H1 (cell line): ENCODE results near the gene CEL. TPM values are rescaled to one million over a fixed set of nuclear protein-coding genes. Genes with fewer than 3 reads are reported as not detected.

Source experiments
- CTCF ChIA-PET: fragments of 300-600 bp; sonication (Branson Sonifier 250); formaldehyde crosslinking; loops from one replicate; lab custom pipeline; 2021; ENCODE audit not compliant: partially characterized antibody; lab: Charles Lee
- POLR2A ChIA-PET: fragments of 300-600 bp; sonication (Branson Sonifier 250); formaldehyde crosslinking; loops from one replicate; lab custom pipeline; 2021; ENCODE audit warnings: inconsistent platforms; ENCODE audit not compliant: partially characterized antibody; lab: Charles Lee
- DNase-seq, 2 experiments: peaks; one replicate each; pipeline versions ENCODE4 v3.0.0 to v3.0.0-alpha.2; 2010 to 2022; ENCODE audit warnings: low spot score in 2 of 2, low read depth in 1 of 2, mixed read lengths in 1 of 2
- FAIRE-seq: peaks from 2 replicates; lab custom pipeline; 2011; peaks lifted over from hg19 to GRCh38; lab: Jason Lieb, UNC
- H2AFZ ChIP-seq: 2 replicates; pipeline ENCODE4 v1.8.1; 2012; ENCODE audit warnings: low read length, inconsistent platforms
- H2AK5ac ChIP-seq: 2 replicates; pipeline ENCODE4 v1.6.1; 2013; ENCODE audit warnings: low read depth, low read length
- H2BK120ac ChIP-seq: replicated peaks from 2 replicates; pipeline ENCODE3; 2013; ENCODE audit warnings: low read depth, low read length, inconsistent platforms
- H2BK12ac ChIP-seq: 2 replicates; pipeline ENCODE4 v1.6.1; 2013; ENCODE audit warnings: low read depth, low read length
- H2BK15ac ChIP-seq: 2 replicates; pipeline ENCODE4 v1.6.1; 2013; ENCODE audit warnings: low read length
- H2BK20ac ChIP-seq: 2 replicates; pipeline ENCODE4 v1.6.1; 2013; ENCODE audit warnings: low read length
- H2BK5ac ChIP-seq: 2 replicates; pipeline ENCODE4 v1.6.1; 2013; ENCODE audit warnings: low read depth, low read length
- H3K14ac ChIP-seq: 2 replicates; pipeline ENCODE4 v1.6.1; 2013; ENCODE audit warnings: inconsistent platforms; ENCODE audit not compliant: insufficient read length
- H3K18ac ChIP-seq: 2 replicates; pipeline ENCODE4 v1.6.1; 2013; ENCODE audit warnings: low read length; ENCODE audit errors: extremely low read depth
- H3K23ac ChIP-seq: 2 replicates; pipeline ENCODE4 v1.6.1; 2013; ENCODE audit warnings: inconsistent platforms; ENCODE audit not compliant: insufficient read length
- H3K23me2 ChIP-seq: 2 replicates; pipeline ENCODE4 v1.6.1; 2013; ENCODE audit warnings: low read depth, low read length
- H3K27ac ChIP-seq: 2 replicates; pipeline ENCODE4 v1.6.1; 2011; ENCODE audit warnings: low read depth, low read length, inconsistent platforms
- H3K27me3 ChIP-seq, 4 experiments: replicated peaks in 1 of 4; 1 replicate in 1 of 4; 2 replicates in 3 of 4; pipeline versions ENCODE4 v1.6.1 to v1.8.1; 2011 to 2013; ENCODE audit warnings: low read length in 3 of 4, mild to moderate bottlenecking in 3 of 4, inconsistent platforms in 2 of 4, mixed read lengths in 2 of 4, moderate library complexity in 1 of 4; ENCODE audit not compliant: control insufficient read depth in 3 of 4, insufficient read depth in 3 of 4; ENCODE audit errors: extremely low read depth in 1 of 4
- H3K36me3 ChIP-seq, 4 experiments: 2 replicates each; pipeline versions ENCODE4 v1.6.1 to v1.8.1; 2011 to 2013; ENCODE audit warnings: mild to moderate bottlenecking in 4 of 4, low read length in 3 of 4, moderate library complexity in 2 of 4, control low read depth in 1 of 4, inconsistent platforms in 1 of 4; ENCODE audit not compliant: insufficient read depth in 4 of 4, control insufficient read depth in 2 of 4
- H3K4ac ChIP-seq: replicated peaks from 2 replicates; pipeline ENCODE3; 2013; ENCODE audit warnings: low read length, low read depth, mixed read lengths, inconsistent platforms; ENCODE audit not compliant: insufficient read length
- H3K4me1 ChIP-seq, 4 experiments: replicated peaks in 1 of 4; 1 replicate in 1 of 4; 2 replicates in 3 of 4; pipeline versions ENCODE4 v1.6.1 to v1.8.1; 2011 to 2013; ENCODE audit warnings: low read length in 3 of 4, inconsistent platforms in 2 of 4, mixed read lengths in 1 of 4; ENCODE audit not compliant: insufficient read depth in 4 of 4, control insufficient read depth in 3 of 4
- H3K4me2 ChIP-seq, 2 experiments: 2 replicates each; pipeline versions ENCODE4 v1.6.1 to v1.8.1; 2011 to 2013; ENCODE audit warnings: low read depth in 2 of 2, low read length in 2 of 2, control low read depth in 1 of 2, inconsistent platforms in 1 of 2, mild to moderate bottlenecking in 1 of 2; ENCODE audit not compliant: insufficient read depth in 1 of 2
- H3K4me3 ChIP-seq, 4 experiments: fragments of 200-600, 300-600 bp in 1 of 4; sonication (generic), shearing (Covaris generic), sonication (Bioruptor Twin) in 1 of 4; 2 replicates each; pipeline versions ENCODE4 v1.5.1 to v1.8.1; 2011 to 2016; ENCODE audit warnings: low read length in 4 of 4, low read depth in 3 of 4, control low read depth in 2 of 4, inconsistent platforms in 2 of 4, mild to moderate bottlenecking in 2 of 4, mixed read lengths in 1 of 4, moderate library complexity in 1 of 4; ENCODE audit not compliant: insufficient read depth in 2 of 4; ENCODE audit errors: extremely low read depth in 1 of 4
- H3K56ac ChIP-seq: replicated peaks from 2 replicates; pipeline ENCODE3; 2013; ENCODE audit warnings: low read depth, mild to moderate bottlenecking, mixed read lengths, low read length, inconsistent platforms; ENCODE audit not compliant: insufficient read length
- H3K79me1 ChIP-seq: 2 replicates; pipeline ENCODE4 v1.6.1; 2013; ENCODE audit warnings: low read depth, low read length, control low read depth
- H3K79me2 ChIP-seq, 2 experiments: 2 replicates each; pipeline versions ENCODE4 v1.6.1 to v1.8.1; 2012 to 2013; ENCODE audit warnings: low read length in 2 of 2, mild to moderate bottlenecking in 2 of 2, inconsistent platforms in 1 of 2; ENCODE audit not compliant: insufficient read depth in 2 of 2, control insufficient read depth in 1 of 2
- H3K9ac ChIP-seq, 4 experiments: replicated peaks in 1 of 4; 1 replicate in 1 of 4; 2 replicates in 3 of 4; pipeline versions ENCODE4 v1.6.1 to v1.8.1; 2011 to 2013; ENCODE audit warnings: low read depth in 3 of 4, low read length in 3 of 4, control low read depth in 2 of 4, mild to moderate bottlenecking in 2 of 4, moderate library complexity in 2 of 4, inconsistent platforms in 1 of 4; ENCODE audit errors: extremely low read depth in 1 of 4
- H3K9me3 ChIP-seq, 2 experiments: 2 replicates each; pipeline versions ENCODE4 v1.6.1 to v1.8.1; 2012 to 2013; ENCODE audit warnings: mild to moderate bottlenecking in 2 of 2, moderate library complexity in 2 of 2, control low read depth in 1 of 2, inconsistent platforms in 1 of 2, low read depth in 1 of 2, low read length in 1 of 2, mixed read lengths in 1 of 2; ENCODE audit not compliant: insufficient read depth in 2 of 2
- H4K20me1 ChIP-seq, 2 experiments: replicated peaks in 1 of 2; 2 replicates each; pipeline versions ENCODE3 to v1.8.1; 2011 to 2013; ENCODE audit warnings: inconsistent platforms in 2 of 2, low read length in 2 of 2, mild to moderate bottlenecking in 1 of 2; ENCODE audit not compliant: insufficient read depth in 2 of 2, control insufficient read depth in 1 of 2
- H4K5ac ChIP-seq: 2 replicates; pipeline ENCODE4 v1.6.1; 2013; ENCODE audit warnings: low read length, low read depth, mixed read lengths, inconsistent platforms; ENCODE audit not compliant: insufficient read length
- H4K8ac ChIP-seq: 2 replicates; pipeline ENCODE4 v1.8.0; 2013; ENCODE audit warnings: mild to moderate bottlenecking, moderate library complexity, low read length, inconsistent platforms; ENCODE audit not compliant: insufficient read depth; ENCODE audit errors: extremely low read depth
- H4K91ac ChIP-seq: replicated peaks from 2 replicates; pipeline ENCODE3; 2013; ENCODE audit warnings: low read length, mixed read lengths, inconsistent platforms; ENCODE audit not compliant: insufficient read length
- CBX8 ChIP-seq: fragments of 300-800, 300-1000 bp; sonication (generic); IDR thresholded peaks from 2 replicates; pipeline ENCODE4 v1.7.1; 2016; ENCODE audit warnings: low read depth, low read length, borderline replicate concordance
- CHD2 ChIP-seq: IDR thresholded peaks from 2 replicates; pipeline ENCODE4 v1.6.1; 2012; ENCODE audit warnings: low read length, improper control_type of control experiment
- FOSL1 ChIP-seq: IDR thresholded peaks from 2 replicates; pipeline ENCODE4 v1.6.1; 2011; ENCODE audit warnings: mild to moderate bottlenecking, low read depth, low read length, moderate library complexity; ENCODE audit not compliant: insufficient read depth
- GABPA ChIP-seq: IDR thresholded peaks from 2 replicates; pipeline ENCODE4 v1.6.1; 2011; ENCODE audit warnings: mild to moderate bottlenecking, low read length, moderate library complexity, borderline replicate concordance; ENCODE audit not compliant: insufficient read depth
- KDM4A ChIP-seq: IDR thresholded peaks from one replicate; pipeline ENCODE4 v1.7.1; 2012; ENCODE audit warnings: low read depth, mild to moderate bottlenecking, moderate library complexity, low read length, inconsistent platforms; ENCODE audit not compliant: severe bottlenecking
- RBBP5 ChIP-seq: IDR thresholded peaks from 2 replicates; pipeline ENCODE4 v1.7.1; 2012; ENCODE audit warnings: low read depth, mild to moderate bottlenecking, inconsistent platforms, low read length, moderate library complexity, borderline replicate concordance
- RXRA ChIP-seq: IDR thresholded peaks from 2 replicates; pipeline ENCODE4 v1.6.1; 2011; ENCODE audit warnings: low read depth, mild to moderate bottlenecking, low read length, moderate library complexity; ENCODE audit not compliant: insufficient read depth
- SP2 ChIP-seq: IDR thresholded peaks from 2 replicates; pipeline ENCODE4 v1.6.1; 2012; ENCODE audit warnings: mild to moderate bottlenecking, low read length, inconsistent platforms
- SUZ12 ChIP-seq: fragments of 200-600 bp; sonication (generic); IDR thresholded peaks from 2 replicates; pipeline ENCODE4 v1.6.1; 2012; ENCODE audit warnings: mild to moderate bottlenecking, inconsistent platforms, low read length, moderate library complexity, mixed read lengths
- TBP ChIP-seq: IDR thresholded peaks from 2 replicates; pipeline ENCODE4 v1.6.1; 2011; ENCODE audit warnings: low read depth, low read length, improper control_type of control experiment
- YY1 ChIP-seq: IDR thresholded peaks from 2 replicates; pipeline ENCODE4 v1.6.1; 2011; ENCODE audit warnings: low read depth, mild to moderate bottlenecking, low read length
- ZNF274 ChIP-seq: IDR thresholded peaks from 2 replicates; pipeline ENCODE4 v1.7.0; 2012; ENCODE audit warnings: low read length, borderline replicate concordance; ENCODE audit errors: extremely low read depth
- WGBS, 2 experiments: shearing (Covaris generic) in 1 of 2; methylation state at CpG; one replicate each; pipeline versions ENCODE4 v1.1.6 to v1.1.7; 2013 to 2015; ENCODE audit warnings: low lambda C conversion rate in 2 of 2, mixed read lengths in 2 of 2, inconsistent platforms in 1 of 2, low coverage in 1 of 2, missing lambda C conversion rate in 1 of 2; ENCODE audit not compliant: insufficient replicate concordance in 2 of 2, insufficient coverage in 1 of 2, insufficient read length in 1 of 2; ENCODE audit errors: extremely low coverage in 1 of 2, missing lambda C conversion rate in 1 of 2; 5-methylcytosine and 5-hydroxymethylcytosine counted together
- polyA plus RNA-seq, 7 experiments: library from polyadenylated mRNA; depleted of rRNA in 3 of 7; stranded (reverse) in 5 of 7; unstranded in 2 of 7; fragments of >200 nt in 5 of 7; fragments of 200-250 nt in 2 of 7; gene quantifications; 1 replicate in 5 of 7; 2 replicates in 1 of 7; 4 replicates in 1 of 7; pipeline versions ENCODE4 v1.2.1 to v1.2.3, GENCODE V29; 2011 to 2013; ENCODE audit warnings: missing spikeins in 2 of 7, mixed read lengths in 2 of 7
- total RNA-seq: library from RNA; stranded (reverse); fragmentation: NEBNext Ultra II Directional; extraction: Animal tissue kit (Norgen Biotek cat#: 25700); gene quantifications from 2 replicates; pipeline ENCODE4 v1.2.1, GENCODE V29; 2021

Gene CEL
- total and polyA plus RNA-seq, 2 of the 8 experiments (the other 6 are each of a cell fraction or from before 2014, with no cell fraction given), result 1.8 to 3.4 TPM

- Histone ChIP-seq H2AK5ac (no peak overlapping the region), H4K91ac (no peak overlapping the region), H3K79me1 (no peaks in the 10 kb centered on the region), H3K4me2 (no peak overlapping the region), H3K23me2 (peaks cover 8% of the 10 kb centered on the region; the same call in 1 of the 2 replicates), H4K8ac (no peak overlapping the region), H4K20me1 (peaks cover 36 to 50% of the 10 kb centered on the region in 2 experiments), H2AFZ (no peak overlapping the region), H3K4me1 (peaks cover 0 to 14% (median 8%) of the 10 kb centered on the region in 4 experiments; a peak in 6 of 7 replicates), H3K4ac (no peak overlapping the region), H2BK15ac (no peak overlapping the region), H3K4me3 (no peak overlapping the region), H4K5ac (no peak overlapping the region), H3K9me3 (no peaks in the 10 kb centered on the region), H2BK5ac (no peak overlapping the region), H2BK20ac (no peak overlapping the region), H3K27ac (no peak overlapping the region), H3K36me3 (no peaks in the 10 kb centered on the region), H3K18ac (no peak overlapping the region), H3K27me3 (peaks cover 0 to 38% (median 24%) of the 10 kb centered on the region in 4 experiments; a peak in 5 of 7 replicates), H2BK12ac (0 out of 2 replicates have a peak overlapping the region, but pooled peaks have one; percentile 27), H3K14ac (no peak overlapping the region), H3K56ac (no peak overlapping the region), H3K23ac (no peak overlapping the region), H2BK120ac (no peak overlapping the region), H3K79me2 (no peaks in the 10 kb centered on the region), H3K9ac (no peak overlapping the region)
- no peak for DNase-seq
- 91% methylated on average over 19 of the region's 20 CpGs; no CpG with 5 or more reads in 1 of the 2 experiments for WGBS, 2 experiments
- POLR2A ChIA-PET, result interaction anchor here (0.7 kb wide), 1 partner anchor 176 kb away, joined by 3 read pairs; no protein-coding TSS in a partner anchor
- FAIRE-seq, result no peak
- CTCF ChIA-PET, result interaction anchor here (0.6 to 19.3 kb wide), 12 partner anchors 9 to 94 kb away, joined by 3 to 337 read pairs (median 4); no protein-coding TSS in a partner anchor
- TF ChIP-seq CBX8 (no peak), RBBP5 (no peak), CHD2 (no peak), FOSL1 (no peak), ZNF274 (no peak), GABPA (no peak), RXRA (no peak), SUZ12 (no peak), YY1 (no peak), TBP (no peak), KDM4A (no peak), SP2 (no peak)
Measured at GRCh38 chr9:133116346-133117231, 54.8 kb downstream of the CEL start.
